ENCODE results near the gene CFAP299.

DNA sequence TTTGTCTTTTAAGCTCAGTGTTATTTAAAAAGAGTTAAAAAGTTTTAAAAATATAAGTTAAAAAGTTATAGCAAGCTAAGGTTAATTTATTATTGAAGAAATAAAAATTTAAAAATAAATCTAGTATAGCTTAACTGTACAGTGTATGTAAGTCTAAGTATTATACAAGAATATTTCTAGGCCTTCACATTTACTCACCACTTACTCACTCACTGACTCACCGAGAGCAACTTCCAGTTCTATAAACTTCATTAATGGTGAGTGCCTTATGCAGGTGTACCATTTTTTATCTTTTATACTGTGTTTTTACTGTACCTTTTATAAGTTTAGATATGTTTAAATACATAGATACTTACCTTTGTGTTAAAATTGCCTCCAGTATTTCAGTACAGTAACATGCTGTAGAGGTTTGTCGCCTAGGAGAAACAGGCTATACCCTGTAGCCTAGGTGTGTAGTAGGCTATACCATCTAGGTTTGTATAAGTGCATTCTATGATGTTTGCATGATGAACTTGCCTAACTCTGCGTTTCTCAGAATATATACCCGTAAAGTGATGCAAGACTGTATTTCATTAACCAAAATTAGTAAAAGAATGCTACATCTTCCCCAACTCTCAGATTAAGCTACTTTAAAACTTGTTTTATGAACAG lies 202.9 kb downstream of the CFAP299 start:
- TF ChIP-seq CTCF (IDR thresholded peaks at IDR 0.05; ENCODE audit: insufficient read depth, low read depth, low read length): no peak
- no peak for TF ChIP-seq EZH2 (IDR thresholded peaks at IDR 0.05; ENCODE audit: insufficient read depth, low read length)
